Neural cell (in vitro differentiated cells): ENCODE measurements around the gene NFIA.

Source experiments
- TAF1 ChIP-seq: IDR thresholded peaks from 2 replicates; pipeline ENCODE4 v1.6.1; 2012; ENCODE audit warnings: low read depth
- TF ChIP-seq, protein P1 (sequence below): fragments of 450-650 bp; IDR thresholded peaks from 2 replicates; pipeline ENCODE4 v1.5.1; 2014; ENCODE audit warnings: antibody characterized with exemption, mild to moderate bottlenecking, moderate library complexity; ENCODE audit not compliant: poor library complexity, severe bottlenecking

DNA sequence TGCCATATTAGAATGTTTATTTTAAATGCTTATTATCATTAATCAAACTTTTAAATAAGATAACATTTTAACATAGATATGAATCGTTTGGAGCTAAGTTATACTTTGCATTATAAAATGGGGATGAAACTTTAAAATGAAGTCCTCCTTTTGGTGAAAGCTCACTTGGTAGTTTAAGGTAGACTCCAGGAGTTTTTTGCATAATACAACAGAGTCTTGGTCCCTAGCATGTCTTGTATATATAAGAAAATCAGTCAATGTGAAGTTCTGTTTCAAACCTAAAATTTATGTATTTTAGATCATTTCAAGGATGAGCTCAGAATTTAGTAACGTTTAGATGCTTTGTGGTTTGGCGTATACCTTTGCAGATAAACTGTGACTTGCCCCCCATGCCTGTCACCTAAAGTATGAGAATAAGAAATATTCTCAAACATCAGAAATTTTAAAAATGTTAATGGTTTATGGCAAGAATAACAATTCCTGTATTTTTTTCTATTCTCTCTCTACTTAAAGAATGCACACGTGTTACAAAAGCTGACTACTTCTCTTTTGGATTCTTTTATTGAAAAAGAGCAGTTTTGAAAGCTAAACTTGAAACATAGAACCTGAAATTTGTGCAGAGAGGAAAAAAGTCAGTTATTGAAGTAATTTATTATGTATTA is 3.8 kb downstream of the NFIA start:
- TF ChIP-seq, protein P1, sequence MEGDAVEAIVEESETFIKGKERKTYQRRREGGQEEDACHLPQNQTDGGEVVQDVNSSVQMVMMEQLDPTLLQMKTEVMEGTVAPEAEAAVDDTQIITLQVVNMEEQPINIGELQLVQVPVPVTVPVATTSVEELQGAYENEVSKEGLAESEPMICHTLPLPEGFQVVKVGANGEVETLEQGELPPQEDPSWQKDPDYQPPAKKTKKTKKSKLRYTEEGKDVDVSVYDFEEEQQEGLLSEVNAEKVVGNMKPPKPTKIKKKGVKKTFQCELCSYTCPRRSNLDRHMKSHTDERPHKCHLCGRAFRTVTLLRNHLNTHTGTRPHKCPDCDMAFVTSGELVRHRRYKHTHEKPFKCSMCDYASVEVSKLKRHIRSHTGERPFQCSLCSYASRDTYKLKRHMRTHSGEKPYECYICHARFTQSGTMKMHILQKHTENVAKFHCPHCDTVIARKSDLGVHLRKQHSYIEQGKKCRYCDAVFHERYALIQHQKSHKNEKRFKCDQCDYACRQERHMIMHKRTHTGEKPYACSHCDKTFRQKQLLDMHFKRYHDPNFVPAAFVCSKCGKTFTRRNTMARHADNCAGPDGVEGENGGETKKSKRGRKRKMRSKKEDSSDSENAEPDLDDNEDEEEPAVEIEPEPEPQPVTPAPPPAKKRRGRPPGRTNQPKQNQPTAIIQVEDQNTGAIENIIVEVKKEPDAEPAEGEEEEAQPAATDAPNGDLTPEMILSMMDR, result no peak
- no peak for TF ChIP-seq TAF1
